H9 (cell line): ENCODE data around the gene SYNE2. TPM values are rescaled to one million over a fixed set of nuclear protein-coding genes. Genes with fewer than 3 reads are reported as not detected.

ENCODE experiments used
- DNase-seq: peaks from one replicate; pipeline ENCODE4 v3.0.0-alpha.2; 2017
- H2AFZ ChIP-seq: one replicate; pipeline ENCODE4 v1.6.1; 2013; ENCODE audit warnings: mild to moderate bottlenecking, low read length, control low read depth, moderate library complexity
- H2AK5ac ChIP-seq: 2 replicates; pipeline ENCODE4 v1.6.1; 2013; ENCODE audit warnings: low read length, control low read depth, mixed read lengths; ENCODE audit not compliant: insufficient read length
- H2BK120ac ChIP-seq: one replicate; pipeline ENCODE4 v1.6.1; 2013; ENCODE audit warnings: low read depth, mild to moderate bottlenecking, low read length, control low read depth, inconsistent platforms; ENCODE audit not compliant: poor library complexity, severe bottlenecking
- H2BK12ac ChIP-seq: 2 replicates; pipeline ENCODE4 v1.6.1; 2013; ENCODE audit warnings: low read length, control low read depth, mixed read lengths, low read depth; ENCODE audit not compliant: insufficient read length
- H2BK15ac ChIP-seq: 2 replicates; pipeline ENCODE4 v1.6.1; 2013; ENCODE audit warnings: low read depth, low read length, control low read depth
- H2BK20ac ChIP-seq: one replicate; pipeline ENCODE4 v1.6.1; 2013; ENCODE audit warnings: low read depth, mild to moderate bottlenecking, low read length, control low read depth, inconsistent platforms; ENCODE audit not compliant: poor library complexity, severe bottlenecking
- H2BK5ac ChIP-seq: 2 replicates; pipeline ENCODE4 v1.6.1; 2013; ENCODE audit warnings: low read length, control low read depth, mixed read lengths; ENCODE audit not compliant: insufficient read length
- H3K14ac ChIP-seq: 2 replicates; pipeline ENCODE4 v1.6.1; 2013; ENCODE audit warnings: low read length, control low read depth; ENCODE audit not compliant: insufficient read depth
- H3K18ac ChIP-seq: 2 replicates; pipeline ENCODE4 v1.6.1; 2013; ENCODE audit warnings: low read depth, mild to moderate bottlenecking, mixed read lengths, low read length, control low read depth; ENCODE audit not compliant: insufficient read length
- H3K23ac ChIP-seq: 2 replicates; pipeline ENCODE4 v1.6.1; 2013; ENCODE audit warnings: low read length, control low read depth, mixed read lengths, low read depth; ENCODE audit not compliant: insufficient read length
- H3K23me2 ChIP-seq: 2 replicates; pipeline ENCODE4 v1.6.1; 2013; ENCODE audit warnings: low read depth, mild to moderate bottlenecking, mixed read lengths, low read length, control low read depth; ENCODE audit not compliant: insufficient read length, poor library complexity, severe bottlenecking
- H3K27ac ChIP-seq: 2 replicates; pipeline ENCODE4 v1.5.1; 2013; ENCODE audit warnings: low read length, control low read depth, mixed read lengths, low read depth; ENCODE audit not compliant: insufficient read length
- H3K27me3 ChIP-seq: 2 replicates; pipeline ENCODE4 v1.6.1; 2013; ENCODE audit warnings: low read length, control low read depth, inconsistent platforms; ENCODE audit not compliant: insufficient read depth
- H3K4ac ChIP-seq: 2 replicates; pipeline ENCODE4 v1.6.1; 2013; ENCODE audit warnings: low read depth, mild to moderate bottlenecking, control low read depth, inconsistent platforms, low read length, moderate library complexity
- H3K4me1 ChIP-seq: 2 replicates; pipeline ENCODE4 v1.6.1; 2013; ENCODE audit warnings: low read length, control low read depth, inconsistent platforms; ENCODE audit not compliant: insufficient read depth
- H3K4me2 ChIP-seq: 2 replicates; pipeline ENCODE4 v1.6.1; 2013; ENCODE audit warnings: low read length, control low read depth, mixed read lengths; ENCODE audit not compliant: insufficient read length, insufficient read depth
- H3K56ac ChIP-seq: 2 replicates; pipeline ENCODE4 v1.6.1; 2013; ENCODE audit warnings: low read depth, mild to moderate bottlenecking, mixed read lengths, low read length, control low read depth; ENCODE audit not compliant: insufficient read length
- H3K79me1 ChIP-seq: 2 replicates; pipeline ENCODE4 v1.6.1; 2013; ENCODE audit warnings: low read depth, mild to moderate bottlenecking, moderate library complexity, low read length, control low read depth, inconsistent platforms; ENCODE audit not compliant: insufficient read depth, poor library complexity, severe bottlenecking
- H3K79me2 ChIP-seq: 2 replicates; pipeline ENCODE4 v1.6.1; 2013; ENCODE audit warnings: low read length, control low read depth, inconsistent platforms; ENCODE audit not compliant: insufficient read depth
- H3K9ac ChIP-seq: 2 replicates; pipeline ENCODE4 v1.6.1; 2013; ENCODE audit warnings: low read length, control low read depth, mixed read lengths; ENCODE audit not compliant: insufficient read length; ENCODE audit errors: extremely low read depth
- H3K9me3 ChIP-seq: one replicate; pipeline ENCODE4 v1.6.1; 2013; ENCODE audit warnings: low read depth, low read length, inconsistent platforms; ENCODE audit not compliant: control insufficient read depth
- H3T11ph ChIP-seq: one replicate; pipeline ENCODE4 v1.6.1; 2013; ENCODE audit warnings: mild to moderate bottlenecking, low read length, control low read depth, inconsistent platforms
- H4K20me1 ChIP-seq: one replicate; pipeline ENCODE4 v1.6.1; 2013; ENCODE audit not compliant: control insufficient read depth, insufficient read length, insufficient read depth
- H4K5ac ChIP-seq: 2 replicates; pipeline ENCODE4 v1.6.1; 2013; ENCODE audit warnings: low read depth, mild to moderate bottlenecking, mixed read lengths, low read length, control low read depth; ENCODE audit not compliant: insufficient read length
- H4K8ac ChIP-seq: replicated peaks from 2 replicates; pipeline ENCODE4 v1.6.1; 2013; ENCODE audit warnings: low read length, control low read depth, mixed read lengths, low read depth; ENCODE audit not compliant: insufficient read length
- H4K91ac ChIP-seq: 2 replicates; pipeline ENCODE4 v1.6.1; 2013; ENCODE audit warnings: low read depth, mild to moderate bottlenecking, moderate library complexity, mixed read lengths, low read length, control low read depth; ENCODE audit not compliant: insufficient read length
- H3K27ac Mint-ChIP-seq, 3 experiments: 2 replicates in 2 of 3; 3 replicates in 1 of 3; pipeline ENCODE4 v1.8.0; 2020 to 2021; ENCODE audit warnings: mixed read lengths in 3 of 3, mild to moderate bottlenecking in 1 of 3, moderate library complexity in 1 of 3
- H3K27me3 Mint-ChIP-seq: 2 replicates; pipeline ENCODE4 v1.8.0; 2021; ENCODE audit warnings: low read depth, mild to moderate bottlenecking, moderate library complexity, mixed read lengths
- H3K36me3 Mint-ChIP-seq, 3 experiments: 2 replicates in 2 of 3; 3 replicates in 1 of 3; pipeline ENCODE4 v1.8.0; 2020 to 2021; ENCODE audit warnings: low read depth in 3 of 3, mixed read lengths in 3 of 3; ENCODE audit not compliant: insufficient read depth in 1 of 3
- H3K4me1 Mint-ChIP-seq, 2 experiments: 2 replicates each; pipeline ENCODE4 v1.8.0; 2020; ENCODE audit warnings: mixed read lengths in 2 of 2
- H3K4me3 Mint-ChIP-seq, 2 experiments: 2 replicates in 1 of 2; 3 replicates in 1 of 2; pipeline ENCODE4 v1.8.0; 2020 to 2021; ENCODE audit warnings: mild to moderate bottlenecking in 2 of 2, mixed read lengths in 2 of 2, moderate library complexity in 1 of 2
- H3K9me3 Mint-ChIP-seq, 2 experiments: 2 replicates in 1 of 2; 3 replicates in 1 of 2; pipeline ENCODE4 v1.8.0; 2020; ENCODE audit warnings: mild to moderate bottlenecking in 2 of 2, mixed read lengths in 2 of 2, moderate library complexity in 1 of 2
- CTCF ChIP-seq: fragments of 200-600 bp; sonication (generic); conservative IDR thresholded peaks from 3 replicates; pipeline ENCODE4 v1.8.0; 2021; ENCODE audit warnings: antibody characterized with exemption, mild to moderate bottlenecking
- WGBS: extraction: QIAGEN DNeasy Blood & Tissue Kit; methylation state at CpG from one replicate; pipeline ENCODE4 v1.1.7; 2013; ENCODE audit warnings: missing lambda C conversion rate, low lambda C conversion rate, mixed read lengths; ENCODE audit not compliant: insufficient read length; ENCODE audit errors: extremely low coverage; 5-methylcytosine and 5-hydroxymethylcytosine counted together
- total RNA-seq: library from RNA; stranded (reverse); gene quantifications from 2 replicates; pipeline ENCODE4 v1.2.1, GENCODE V29; 2021

Gene SYNE2
- total RNA-seq, 1 experiment from 2014 or later, result 43.3 TPM

GRCh38 chr14:63910583-63911363 is 58.0 kb downstream of the SYNE2 start:
- no peak overlapping the region for H2AFZ ChIP-seq
- no peak for DNase-seq
- H3K4me2 ChIP-seq, result no peak overlapping the region
- H3K4me3 Mint-ChIP-seq, result no peak overlapping the region
- no peak overlapping the region for H4K91ac ChIP-seq
- H3K4me1 ChIP-seq, result no peaks in the 10 kb centered on the region; the same call in 1 of the 2 replicates
- no CpG with 5 or more reads among the region's 7 CpGs for WGBS
- H3K4ac ChIP-seq, result no peak overlapping the region
- H3T11ph ChIP-seq, result no peak overlapping the region
- no peaks in the 10 kb centered on the region for H3K27me3 ChIP-seq
- peaks cover 14 to 18% of the 10 kb centered on the region in 2 experiments for H3K4me1 Mint-ChIP-seq
- no peak overlapping the region for H3K14ac ChIP-seq
- H4K20me1 ChIP-seq, result no peaks in the 10 kb centered on the region
- no peak overlapping the region for H2BK20ac ChIP-seq
- no peak overlapping the region for H2BK5ac ChIP-seq
- H3K79me2 ChIP-seq, result no peaks in the 10 kb centered on the region
- no peak overlapping the region for H2BK120ac ChIP-seq
- peaks cover 0 to 1% of the 10 kb centered on the region in 2 experiments; a peak in 2 of 5 replicates for H3K9me3 Mint-ChIP-seq
- H2BK12ac ChIP-seq, result no peak overlapping the region
- no peaks in the 10 kb centered on the region for H3K9me3 ChIP-seq
- no peak overlapping the region for H4K8ac ChIP-seq
- no peaks in the 10 kb centered on the region for H3K23me2 ChIP-seq
- no peak for TF ChIP-seq CTCF
- H4K5ac ChIP-seq, result no peak overlapping the region
- no peak overlapping the region; a peak in 1 of 7 replicates for H3K27ac Mint-ChIP-seq
- no peak overlapping the region for H3K18ac ChIP-seq
- H3K27me3 Mint-ChIP-seq, result no peaks in the 10 kb centered on the region
- H2AK5ac ChIP-seq, result no peak overlapping the region
- peaks cover 3% of the 10 kb centered on the region for H3K79me1 ChIP-seq
- H3K27ac ChIP-seq, result no peak overlapping the region
- H2BK15ac ChIP-seq, result no peak overlapping the region
- no peak overlapping the region for H3K23ac ChIP-seq
- no peak overlapping the region for H3K9ac ChIP-seq
- no peak overlapping the region for H3K56ac ChIP-seq
- H3K36me3 Mint-ChIP-seq, result peaks cover 3 to 5% (median 4%) of the 10 kb centered on the region in 3 experiments; a peak in 4 of 7 replicates
